ENCODE measurements around the gene SHMT2.

SHMT2 gene

DNA sequence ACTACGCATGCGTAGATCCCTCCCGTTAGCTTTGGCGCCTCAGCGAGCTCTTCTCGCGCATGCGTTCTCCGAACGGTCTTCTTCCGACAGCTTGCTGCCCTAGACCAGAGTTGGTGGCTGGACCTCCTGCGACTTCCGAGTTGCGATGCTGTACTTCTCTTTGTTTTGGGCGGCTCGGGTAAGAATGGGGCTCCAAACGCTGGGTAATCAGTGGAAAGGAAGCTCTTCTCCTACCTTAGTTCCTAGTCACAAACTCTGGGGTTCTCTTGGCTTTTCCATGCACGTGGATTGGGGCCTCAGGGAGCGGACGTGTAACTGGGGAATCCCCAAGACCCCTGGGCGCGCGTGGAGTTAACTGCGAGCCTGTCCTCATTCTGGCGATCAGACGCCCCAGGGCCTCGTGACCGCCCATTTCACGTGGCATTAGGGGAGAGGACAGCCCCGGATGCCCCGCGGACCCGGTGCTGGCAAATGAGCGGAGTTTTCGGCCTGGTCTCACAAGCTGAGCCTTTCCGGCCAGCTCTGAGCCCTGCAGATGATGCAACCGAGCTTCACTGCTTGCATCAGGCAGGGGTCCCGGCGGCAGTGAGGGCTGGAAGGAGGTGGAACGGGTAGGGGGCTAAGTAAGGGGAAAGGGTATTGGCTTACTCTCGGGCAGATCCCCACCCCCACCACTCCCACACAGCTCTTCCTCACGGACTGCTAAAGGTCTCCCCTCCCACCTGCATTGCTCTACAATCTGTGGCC is at the start of gene SHMT2:
Gene SHMT2, plus strand, starts transcription at position 78 of the 747 bp plus-strand sequence. Its CDS starts 68 bp downstream, at position 146.
- in situ Hi-C loops (cut with HindIII; ENCODE audit: low sequenced_read_pairs): no loop called here

- in situ Hi-C loops (cut with HindIII; ENCODE audit: low sequenced_read_pairs): no loop called here
Measured at GRCh38 chr12:57180321-57180989, 49.1 kb upstream of the SHMT2 start.

- in situ Hi-C loops (cut with HindIII; ENCODE audit: low sequenced_read_pairs): no loop called here
Measured at GRCh38 chr12:57181072-57181471, 48.4 kb upstream of the SHMT2 start.

- in situ Hi-C loops (cut with HindIII; ENCODE audit: low sequenced_read_pairs): no loop called here
Measured at GRCh38 chr12:57181561-57182155, 47.9 kb upstream of the SHMT2 start.

DNA sequence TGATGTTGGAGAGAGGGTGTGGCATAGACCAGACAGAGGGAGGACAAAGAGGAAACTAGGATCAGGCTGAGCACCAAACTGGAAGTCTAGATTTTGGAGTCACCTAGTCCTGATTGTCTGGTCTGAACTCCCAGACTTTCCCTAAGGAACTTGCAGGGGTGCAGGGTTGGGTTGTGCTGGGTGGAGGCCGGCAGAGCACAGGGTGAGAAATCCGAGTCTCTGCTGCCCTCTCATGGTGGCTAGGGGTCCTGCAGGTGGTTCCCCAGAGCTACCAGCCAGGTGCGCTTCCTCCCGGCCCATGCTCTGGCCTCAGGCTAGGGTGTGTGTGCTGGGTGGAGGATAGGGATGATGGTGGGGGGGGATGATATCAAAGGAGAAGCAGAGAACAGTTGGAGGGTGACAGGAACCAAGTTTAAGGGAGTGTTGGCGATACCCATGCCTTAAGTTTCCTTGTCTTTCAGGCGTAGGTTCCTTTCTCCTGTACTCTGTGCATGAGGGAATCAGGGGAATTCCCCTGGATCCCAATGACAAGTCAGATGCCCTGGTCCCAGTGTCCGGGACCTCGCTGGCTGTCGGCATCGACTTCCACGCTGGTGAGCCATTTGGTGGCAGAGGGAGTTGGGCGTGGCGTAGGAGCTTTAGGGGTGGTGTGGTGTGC is 46.5 kb upstream of the SHMT2 start:
- in situ Hi-C loops (cut with HindIII; ENCODE audit: low sequenced_read_pairs): no loop called here

GRCh38 chr12:57183939-57184725 is 45.4 kb upstream of the SHMT2 start:
- in situ Hi-C loops (cut with HindIII; ENCODE audit: low sequenced_read_pairs): no loop called here

DNA sequence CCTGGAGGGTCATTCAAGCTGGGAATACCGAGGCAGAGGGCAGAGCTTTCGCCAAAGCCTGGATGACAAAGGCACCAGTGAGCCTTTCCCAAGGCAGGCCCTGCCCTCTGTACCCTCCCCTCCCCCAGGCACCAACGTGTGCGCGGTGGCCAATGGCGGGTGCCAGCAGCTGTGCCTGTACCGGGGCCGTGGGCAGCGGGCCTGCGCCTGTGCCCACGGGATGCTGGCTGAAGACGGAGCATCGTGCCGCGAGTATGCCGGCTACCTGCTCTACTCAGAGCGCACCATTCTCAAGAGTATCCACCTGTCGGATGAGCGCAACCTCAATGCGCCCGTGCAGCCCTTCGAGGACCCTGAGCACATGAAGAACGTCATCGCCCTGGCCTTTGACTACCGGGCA is 44.1 kb upstream of the SHMT2 start:
- in situ Hi-C loops (cut with HindIII; ENCODE audit: low sequenced_read_pairs): no loop called here

- in situ Hi-C loops (cut with HindIII; ENCODE audit: low sequenced_read_pairs): no loop called here
Measured at GRCh38 chr12:57185906-57186508, 43.5 kb upstream of the SHMT2 start.

- in situ Hi-C loops (cut with HindIII; ENCODE audit: low sequenced_read_pairs): no loop called here
Measured at GRCh38 chr12:57187222-57188089, 42.1 kb upstream of the SHMT2 start.

DNA sequence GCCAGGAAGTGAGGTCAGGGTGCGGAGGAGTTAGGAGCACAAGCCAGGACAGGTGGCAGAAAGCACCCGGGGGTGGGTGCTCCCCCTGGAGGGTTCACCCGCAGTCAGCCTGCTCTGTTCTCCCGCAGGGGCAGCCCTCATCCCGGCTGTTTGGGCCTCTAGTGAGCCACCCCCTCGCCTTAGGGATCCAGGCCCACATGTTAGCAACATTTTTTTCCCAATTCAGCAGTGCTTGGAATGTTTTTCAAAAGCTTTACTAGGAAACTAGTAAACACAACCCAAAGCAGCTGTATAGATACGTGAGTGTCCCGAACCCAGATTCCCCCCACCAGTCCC is 41.5 kb upstream of the SHMT2 start:
- in situ Hi-C loops (cut with HindIII; ENCODE audit: low sequenced_read_pairs): no loop called here

DNA sequence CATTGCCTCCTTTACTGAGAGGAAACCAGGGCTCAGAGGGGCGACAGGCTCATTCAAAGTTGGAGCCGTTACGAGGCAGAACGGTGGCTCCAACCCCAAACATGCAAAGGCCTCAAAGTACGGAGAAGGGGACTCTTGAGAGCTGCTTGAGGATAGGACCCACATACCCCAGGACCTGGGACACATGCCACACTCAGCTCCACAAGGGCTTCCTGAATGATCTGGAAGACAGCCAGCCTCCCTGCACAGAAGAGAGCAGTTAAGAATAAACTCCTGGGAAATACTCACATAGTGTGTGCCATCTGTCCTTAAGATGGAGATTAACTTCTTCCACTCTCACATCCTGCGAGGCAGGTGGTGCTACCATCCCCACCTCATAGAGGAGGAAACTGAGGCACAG is 39.5 kb upstream of the SHMT2 start:
- in situ Hi-C loops (cut with HindIII; ENCODE audit: low sequenced_read_pairs): no loop called here

DNA sequence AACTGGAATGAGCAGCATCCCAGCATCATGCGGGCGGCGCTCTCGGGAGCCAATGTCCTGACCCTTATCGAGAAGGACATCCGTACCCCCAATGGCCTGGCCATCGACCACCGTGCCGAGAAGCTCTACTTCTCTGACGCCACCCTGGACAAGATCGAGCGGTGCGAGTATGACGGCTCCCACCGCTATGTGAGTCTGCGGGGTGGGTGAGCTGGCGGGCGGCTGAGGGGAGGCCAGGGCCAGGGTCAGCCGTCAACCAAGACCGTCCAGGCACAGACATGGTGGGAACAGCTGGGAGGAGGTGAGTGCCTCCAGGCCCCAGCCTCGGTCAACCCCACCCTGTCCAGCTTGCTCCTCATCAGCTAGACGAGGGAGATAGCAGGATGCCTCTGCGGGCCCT is 38.7 kb upstream of the SHMT2 start:
- in situ Hi-C loops (cut with HindIII; ENCODE audit: low sequenced_read_pairs): no loop called here

- in situ Hi-C loops (cut with HindIII; ENCODE audit: low sequenced_read_pairs): no loop called here
Measured at GRCh38 chr12:57191410-57191809, 38.1 kb upstream of the SHMT2 start.

DNA sequence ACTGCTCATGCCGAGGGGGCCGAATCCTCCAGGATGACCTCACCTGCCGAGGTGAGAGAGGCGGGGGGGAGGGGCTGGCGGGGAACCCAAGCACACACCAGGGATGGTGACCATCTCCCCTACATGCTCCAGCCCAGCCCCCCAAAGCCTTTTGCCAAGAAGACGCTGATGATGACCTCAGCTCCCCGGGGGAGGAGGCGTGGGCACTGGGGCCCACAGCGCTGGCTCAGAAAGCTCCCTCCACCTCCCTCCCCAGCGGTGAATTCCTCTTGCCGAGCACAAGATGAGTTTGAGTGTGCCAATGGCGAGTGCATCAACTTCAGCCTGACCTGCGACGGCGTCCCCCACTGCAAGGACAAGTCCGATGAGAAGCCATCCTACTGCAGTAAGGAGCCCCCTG is 36.6 kb upstream of the SHMT2 start:
- in situ Hi-C loops (cut with HindIII; ENCODE audit: low sequenced_read_pairs): no loop called here

DNA sequence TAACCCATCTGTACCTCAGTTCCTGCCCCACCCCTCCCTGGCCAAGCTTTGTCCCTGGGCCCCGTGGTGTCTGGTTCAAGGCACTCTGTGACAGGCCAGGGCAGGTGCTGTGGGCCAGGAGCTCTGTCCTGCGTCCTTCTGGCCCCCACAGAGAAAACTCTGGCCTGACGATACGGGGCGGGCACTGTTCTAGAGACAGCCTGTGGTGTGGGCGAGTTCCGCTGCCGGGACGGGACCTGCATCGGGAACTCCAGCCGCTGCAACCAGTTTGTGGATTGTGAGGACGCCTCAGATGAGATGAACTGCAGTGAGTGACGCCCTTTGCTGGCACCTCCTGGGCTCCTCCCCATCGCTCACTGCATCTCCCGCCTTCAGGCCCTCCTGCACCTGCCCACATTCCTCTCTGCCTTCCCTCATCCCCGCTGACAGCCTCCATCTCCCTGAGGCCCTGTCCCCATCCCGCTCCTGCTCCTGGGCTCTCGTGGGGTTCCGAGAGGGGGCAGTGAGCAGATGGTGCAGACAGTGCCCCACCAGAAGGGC is 35.7 kb upstream of the SHMT2 start:
- in situ Hi-C loops (cut with HindIII; ENCODE audit: low sequenced_read_pairs): no loop called here

DNA sequence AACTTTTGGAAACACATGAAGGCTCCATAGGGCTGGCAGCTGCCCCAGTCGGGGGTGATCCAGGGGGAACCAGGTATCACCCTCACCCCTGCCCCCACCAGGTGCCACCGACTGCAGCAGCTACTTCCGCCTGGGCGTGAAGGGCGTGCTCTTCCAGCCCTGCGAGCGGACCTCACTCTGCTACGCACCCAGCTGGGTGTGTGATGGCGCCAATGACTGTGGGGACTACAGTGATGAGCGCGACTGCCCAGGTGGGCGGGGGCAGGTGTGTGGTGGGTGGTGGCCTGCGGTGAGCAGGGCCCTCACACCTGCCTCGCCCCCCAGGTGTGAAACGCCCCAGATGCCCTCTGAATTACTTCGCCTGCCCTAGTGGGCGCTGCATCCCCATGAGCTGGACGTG is 35.3 kb upstream of the SHMT2 start:
- in situ Hi-C loops (cut with HindIII; ENCODE audit: low sequenced_read_pairs): no loop called here

GRCh38 chr12:57195186-57195585 is 34.3 kb upstream of the SHMT2 start:
- in situ Hi-C loops (cut with HindIII; ENCODE audit: low sequenced_read_pairs): no loop called here

- in situ Hi-C loops (cut with HindIII; ENCODE audit: low sequenced_read_pairs): no loop called here
Measured at GRCh38 chr12:57195611-57196371, 33.7 kb upstream of the SHMT2 start.

DNA sequence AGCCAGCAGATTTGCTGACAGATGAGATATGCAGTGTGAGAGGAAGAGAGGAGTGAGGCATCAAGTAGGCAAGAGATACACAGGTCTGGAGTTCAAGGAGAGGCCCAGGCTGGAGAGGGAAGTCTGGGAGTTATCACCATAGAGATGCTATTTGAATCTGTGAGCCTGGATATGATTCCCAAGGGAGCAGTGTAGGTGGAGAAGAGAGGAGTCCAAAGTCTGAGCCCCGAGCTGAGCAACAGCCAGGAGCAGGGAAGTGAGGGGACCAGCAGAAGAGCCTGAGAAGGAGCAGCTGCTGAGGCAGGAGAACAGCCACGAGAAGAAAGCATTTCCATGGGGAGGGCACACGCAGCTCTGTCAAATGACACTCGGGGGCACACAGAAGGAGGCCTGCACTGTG is 33.1 kb upstream of the SHMT2 start:
- in situ Hi-C loops (cut with HindIII; ENCODE audit: low sequenced_read_pairs): no loop called here

Measured in DLD1 (cell line).